Activated B cell treated with CpG ODN at 0.5 μM for 24 hours (primary cell): Measurements from ENCODE around the gene BEND5. TPM values are rescaled to one million over a fixed set of nuclear protein-coding genes. Genes with fewer than 3 reads are reported as not detected.
A peak's percentile ranks its signal among the peaks of the same experiment; 100 is the strongest.

Experiments used
- ATAC-seq: fragments of 200-7000 bp; cut with Tn5 transposase; one replicate; pipeline ENCODE4 v1.10.0; 2021; ENCODE audit warnings: low read depth, mild to moderate bottlenecking, moderate library complexity
- CTCF ChIA-PET: fragments of 350-600 bp; sonication (Branson Sonifier 250); formaldehyde crosslinking; loops from one replicate; lab custom pipeline; 2021; ENCODE audit warnings: antibody characterized with exemption; lab: Charles Lee
- POLR2A ChIA-PET: fragments of 350-600 bp; sonication (Branson Sonifier 250); formaldehyde crosslinking; loops from one replicate; lab custom pipeline; 2021; ENCODE audit warnings: antibody characterized with exemption; lab: Charles Lee
- DNase-seq: peaks from one replicate; pipeline ENCODE4 v3.0.0; 2022
- H3K27ac Mint-ChIP-seq: one replicate; pipeline ENCODE4 v1.8.0; 2020; ENCODE audit warnings: mixed read lengths
- H3K27me3 Mint-ChIP-seq: one replicate; pipeline ENCODE4 v1.8.0; 2021; ENCODE audit warnings: mixed read lengths
- H3K36me3 Mint-ChIP-seq: one replicate; pipeline ENCODE4 v1.8.0; 2021; ENCODE audit warnings: low read depth, mixed read lengths
- H3K4me1 Mint-ChIP-seq: one replicate; pipeline ENCODE4 v1.8.0; 2021; ENCODE audit warnings: mixed read lengths
- H3K4me3 Mint-ChIP-seq: one replicate; pipeline ENCODE4 v1.8.0; 2020; ENCODE audit warnings: mild to moderate bottlenecking, mixed read lengths
- H3K9me3 Mint-ChIP-seq: one replicate; pipeline ENCODE4 v1.8.0; 2020; ENCODE audit warnings: mixed read lengths
- intact Hi-C: fragments of 100-400 bp; cut with micrococcal nuclease; formaldehyde crosslinking; loops from one replicate; pipeline ENCODE4 v1.15.1; 2024
- total RNA-seq: library from RNA; stranded (reverse); gene quantifications from 2 replicates; pipeline ENCODE4 v1.2.3, GENCODE V29; 2022
- TF ChIP-seq, protein P1 (sequence below): fragments of 200-600 bp; IDR thresholded peaks from one replicate; pipeline ENCODE4 v1.8.0; 2022; ENCODE audit warnings: antibody characterized with exemption, mild to moderate bottlenecking

The BEND5 gene
- total RNA-seq, 1 donor from 2014 or later: 14.5 TPM

DNA sequence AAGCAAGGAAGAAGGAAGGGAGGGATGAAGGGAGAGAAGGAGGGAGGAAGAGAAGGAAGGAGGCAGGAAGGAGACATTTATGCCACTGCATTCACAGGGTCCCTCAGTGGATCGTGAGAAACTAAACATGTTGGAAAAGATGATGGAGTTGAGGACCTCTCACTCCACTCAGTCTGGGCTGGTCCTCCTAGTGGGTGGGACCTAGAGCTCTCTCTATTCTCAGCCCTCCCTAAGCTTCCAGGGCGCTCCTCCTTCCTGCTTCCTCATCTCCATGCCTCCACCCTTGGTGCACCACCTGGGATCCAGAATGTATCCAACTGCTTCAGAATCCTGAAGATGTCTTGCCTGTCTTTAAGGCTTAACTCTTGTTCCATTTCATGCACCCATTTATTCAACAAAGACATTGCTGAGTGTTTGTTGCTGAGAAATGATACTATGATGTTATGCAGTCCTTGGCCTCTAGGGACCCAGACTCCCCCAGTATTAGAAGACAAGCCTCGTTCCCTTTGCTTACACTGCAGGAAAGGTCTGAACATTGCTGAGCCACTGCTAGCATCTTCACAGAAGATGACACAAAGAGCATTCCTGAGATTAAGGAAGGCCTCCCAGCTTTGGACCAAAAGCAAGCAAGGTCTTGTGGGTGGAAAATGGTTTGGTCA, 88.5 kb downstream of the BEND5 start:
- H3K9me3 Mint-ChIP-seq: no peaks in the 10 kb centered on the region
- intact Hi-C loops: no loop called here
- CTCF ChIA-PET: interaction anchor here (1.6 kb wide), 1 partner anchor 129 kb away, joined by 4 read pairs; no protein-coding TSS in a partner anchor
- no peak for DNase-seq
- H3K27me3 Mint-ChIP-seq: peaks cover 5% of the 10 kb centered on the region
- no peak overlapping the region for H3K27ac Mint-ChIP-seq
- no peaks in the 10 kb centered on the region for H3K4me1 Mint-ChIP-seq
- H3K36me3 Mint-ChIP-seq: no peaks in the 10 kb centered on the region
- H3K4me3 Mint-ChIP-seq: no peak overlapping the region
- TF ChIP-seq, protein P1, sequence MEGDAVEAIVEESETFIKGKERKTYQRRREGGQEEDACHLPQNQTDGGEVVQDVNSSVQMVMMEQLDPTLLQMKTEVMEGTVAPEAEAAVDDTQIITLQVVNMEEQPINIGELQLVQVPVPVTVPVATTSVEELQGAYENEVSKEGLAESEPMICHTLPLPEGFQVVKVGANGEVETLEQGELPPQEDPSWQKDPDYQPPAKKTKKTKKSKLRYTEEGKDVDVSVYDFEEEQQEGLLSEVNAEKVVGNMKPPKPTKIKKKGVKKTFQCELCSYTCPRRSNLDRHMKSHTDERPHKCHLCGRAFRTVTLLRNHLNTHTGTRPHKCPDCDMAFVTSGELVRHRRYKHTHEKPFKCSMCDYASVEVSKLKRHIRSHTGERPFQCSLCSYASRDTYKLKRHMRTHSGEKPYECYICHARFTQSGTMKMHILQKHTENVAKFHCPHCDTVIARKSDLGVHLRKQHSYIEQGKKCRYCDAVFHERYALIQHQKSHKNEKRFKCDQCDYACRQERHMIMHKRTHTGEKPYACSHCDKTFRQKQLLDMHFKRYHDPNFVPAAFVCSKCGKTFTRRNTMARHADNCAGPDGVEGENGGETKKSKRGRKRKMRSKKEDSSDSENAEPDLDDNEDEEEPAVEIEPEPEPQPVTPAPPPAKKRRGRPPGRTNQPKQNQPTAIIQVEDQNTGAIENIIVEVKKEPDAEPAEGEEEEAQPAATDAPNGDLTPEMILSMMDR: no peak
- POLR2A ChIA-PET: no interaction called here
- peak; percentile 45 for ATAC-seq

DNA sequence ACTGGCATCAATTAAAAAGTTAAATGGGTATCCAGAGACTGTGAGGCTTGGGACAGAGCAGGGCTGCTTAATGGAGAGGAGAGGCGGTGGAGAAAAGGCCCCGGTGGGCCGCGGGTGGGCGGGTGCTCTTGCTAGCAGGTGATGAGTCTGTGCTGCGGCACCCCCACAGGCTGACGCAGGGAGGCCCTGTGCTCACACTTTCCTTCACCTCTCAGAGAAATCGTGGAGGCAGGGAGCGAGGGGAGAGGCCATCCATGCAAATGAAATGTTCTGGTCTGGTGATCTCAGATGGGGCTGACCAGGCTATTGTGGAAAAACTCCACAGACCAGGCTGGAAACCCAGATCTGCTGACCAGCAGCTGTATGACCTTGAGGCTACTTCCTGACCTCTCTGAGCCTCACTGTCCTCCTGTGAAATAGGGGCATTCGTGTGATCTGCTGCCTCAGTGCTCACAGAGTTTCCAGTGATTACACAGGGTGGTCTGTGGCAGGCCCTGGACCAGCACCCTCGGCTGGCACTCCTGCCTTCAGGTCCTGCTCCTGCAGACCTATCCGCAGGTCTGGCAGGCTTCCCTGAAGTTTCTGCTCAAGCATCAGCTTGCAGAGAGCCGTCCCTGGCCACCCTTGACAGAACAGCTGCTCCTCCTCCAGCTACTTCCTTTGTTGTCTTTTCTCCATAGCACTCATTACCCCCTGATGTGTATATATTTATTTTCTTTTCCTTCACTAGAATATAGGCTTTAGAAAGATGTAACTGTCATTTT, 89.2 kb downstream of the BEND5 start:
- Mint-ChIP-seq H3K27me3 (peaks cover 5% of the 10 kb centered on the region), H3K27ac (no peak overlapping the region), H3K36me3 (no peaks in the 10 kb centered on the region), H3K4me3 (no peak overlapping the region), H3K9me3 (no peaks in the 10 kb centered on the region), H3K4me1 (no peaks in the 10 kb centered on the region)
- TF ChIP-seq, protein P1: no peak
- ChIA-PET CTCF (interaction anchor here (1.6 kb wide), 1 partner anchor 130 kb away, joined by 4 read pairs; no protein-coding TSS in a partner anchor), POLR2A (no interaction called here)
- intact Hi-C loops: no loop called here
- ATAC-seq: no peak
- DNase-seq: no peak

DNA sequence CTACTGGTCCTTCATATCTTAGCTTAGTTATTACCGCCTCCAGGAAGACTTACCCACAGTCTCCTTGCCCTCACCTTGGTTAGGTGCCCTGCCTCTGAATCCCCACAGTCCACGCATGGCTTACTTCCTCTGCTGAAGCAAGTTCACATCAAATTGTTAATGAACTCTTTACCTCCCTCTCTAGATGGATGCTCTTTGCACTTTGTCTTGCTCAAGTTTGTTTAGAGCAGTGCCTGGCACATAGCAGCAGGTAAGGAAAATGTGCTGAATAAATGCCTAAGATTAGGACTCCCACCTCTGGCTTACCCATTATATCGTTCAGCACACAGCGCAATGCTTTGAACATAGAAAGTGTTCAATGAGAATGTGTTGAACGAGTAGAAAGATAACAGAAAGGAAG, 90.5 kb downstream of the BEND5 start:
- CTCF ChIA-PET: interaction anchor here (0.6 to 1.3 kb wide), 4 partner anchors 9 to 183 kb away, joined by 3 to 5 read pairs (median 4); no protein-coding TSS in a partner anchor
- intact Hi-C loops: no loop called here

DNA sequence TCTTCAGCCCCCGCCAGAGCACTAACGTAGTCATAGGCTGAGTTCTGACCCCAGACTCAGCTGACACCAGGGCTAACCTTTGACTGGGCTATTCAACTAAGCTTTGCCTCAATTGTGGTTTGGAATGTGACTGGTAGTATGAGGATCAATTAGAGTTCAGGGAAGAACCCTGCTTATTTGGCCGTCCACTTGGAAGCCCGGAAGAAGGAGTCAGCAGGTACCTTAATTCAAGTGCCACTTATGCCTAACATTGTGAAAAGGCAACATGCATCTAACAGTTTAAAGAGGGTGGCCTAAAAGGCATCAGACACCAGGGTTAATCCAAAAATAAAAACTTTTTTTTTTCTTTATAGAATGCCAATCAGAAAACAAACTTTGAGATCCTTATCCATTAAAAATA, 92.3 kb downstream of the BEND5 start:
- intact Hi-C loops: no loop called here
- Mint-ChIP-seq H3K4me1 (no peaks in the 10 kb centered on the region), H3K9me3 (no peaks in the 10 kb centered on the region), H3K4me3 (no peak overlapping the region), H3K36me3 (no peaks in the 10 kb centered on the region), H3K27me3 (no peaks in the 10 kb centered on the region), H3K27ac (no peak overlapping the region)
- DNase-seq (no peak), ATAC-seq (no peak)
- TF ChIP-seq, protein P1: no peak
- POLR2A ChIA-PET: no interaction called here
- CTCF ChIA-PET: no interaction called here

More for the DNA sequence above, 90.5 kb downstream of the BEND5 start:
- H3K4me3 Mint-ChIP-seq: no peak overlapping the region
- POLR2A ChIA-PET: no interaction called here
- no peak overlapping the region for H3K27ac Mint-ChIP-seq
- H3K4me1 Mint-ChIP-seq: no peaks in the 10 kb centered on the region
- TF ChIP-seq, protein P1: no peak
- H3K36me3 Mint-ChIP-seq: no peaks in the 10 kb centered on the region
- no peak for ATAC-seq
- no peaks in the 10 kb centered on the region for H3K9me3 Mint-ChIP-seq
- H3K27me3 Mint-ChIP-seq: no peaks in the 10 kb centered on the region
- no peak for DNase-seq

DNA sequence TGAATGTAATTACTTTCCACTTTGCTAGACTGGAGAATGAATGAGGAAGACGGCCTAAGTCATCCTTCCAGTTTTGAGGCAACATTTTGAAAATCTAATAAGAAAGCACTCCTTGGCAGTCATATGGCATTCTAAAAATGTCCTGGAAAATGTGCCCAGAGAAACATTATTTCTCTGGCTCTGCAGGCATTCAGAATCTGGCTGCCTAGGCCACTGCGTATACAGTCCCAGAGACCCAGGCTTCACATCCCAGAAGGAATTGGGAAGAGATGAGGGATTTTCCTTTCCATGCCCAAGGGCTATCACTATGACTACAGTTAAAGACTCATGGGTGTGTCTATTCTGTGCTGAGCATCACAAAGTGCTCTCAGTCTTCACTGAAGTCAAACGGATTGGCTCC, 92.9 kb downstream of the BEND5 start:
- intact Hi-C loops: no loop called here
- CTCF ChIA-PET: interaction anchor here (1.4 kb wide), 1 partner anchor 134 kb away, joined by 5 read pairs; no protein-coding TSS in a partner anchor
- Mint-ChIP-seq H3K4me1 (no peaks in the 10 kb centered on the region), H3K36me3 (no peaks in the 10 kb centered on the region), H3K9me3 (no peaks in the 10 kb centered on the region), H3K27me3 (no peaks in the 10 kb centered on the region), H3K27ac (no peak overlapping the region), H3K4me3 (no peak overlapping the region)
- TF ChIP-seq, protein P1: no peak
- no peak for DNase-seq
- POLR2A ChIA-PET: no interaction called here
- ATAC-seq: no peak
